GM18520 (cell line): ENCODE results near the gene ADA.
"Not testable (repeated sequence)": the region's sequence is repeated elsewhere in the genome, so short reads cannot be mapped to it uniquely, and the experiment has no call there.

Source experiments
- ATAC-seq: cut with Tn5 transposase; IDR thresholded peaks from one replicate; pipeline ENCODE4 v1.9.1; 2021; ENCODE audit not compliant: unreplicated experiment

Gene ADA

DNA sequence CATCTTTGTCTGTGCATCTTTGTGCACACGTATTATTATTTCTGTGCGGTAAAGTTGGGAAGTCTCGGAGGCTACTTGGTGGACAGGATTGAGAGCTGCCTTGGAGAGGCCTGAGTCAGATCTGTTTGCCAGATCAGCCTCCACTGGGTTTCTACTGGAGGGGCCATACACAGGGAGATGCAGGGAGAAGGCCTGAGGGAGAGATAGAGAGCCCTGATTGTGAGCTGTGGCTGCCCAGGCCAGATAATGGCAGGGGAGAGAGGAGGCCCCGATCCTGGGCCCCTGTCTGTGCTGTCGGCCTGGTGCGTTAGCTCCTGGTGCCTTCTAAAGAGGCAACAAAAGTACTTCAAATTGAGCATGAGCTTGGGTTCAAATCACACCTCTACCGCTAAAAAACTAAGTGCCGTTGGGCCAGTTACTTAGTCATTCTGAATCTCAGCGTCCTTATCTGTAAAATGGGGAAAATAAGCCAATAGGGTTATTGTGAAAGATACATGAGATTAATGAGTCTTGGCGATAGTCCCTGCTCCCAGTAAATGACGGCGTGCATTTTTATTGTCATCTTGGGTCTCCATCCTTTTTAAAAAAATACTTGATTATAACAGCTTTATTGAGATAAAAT, 27.6 kb upstream of the ADA start:
- ATAC-seq, result no peak

DNA sequence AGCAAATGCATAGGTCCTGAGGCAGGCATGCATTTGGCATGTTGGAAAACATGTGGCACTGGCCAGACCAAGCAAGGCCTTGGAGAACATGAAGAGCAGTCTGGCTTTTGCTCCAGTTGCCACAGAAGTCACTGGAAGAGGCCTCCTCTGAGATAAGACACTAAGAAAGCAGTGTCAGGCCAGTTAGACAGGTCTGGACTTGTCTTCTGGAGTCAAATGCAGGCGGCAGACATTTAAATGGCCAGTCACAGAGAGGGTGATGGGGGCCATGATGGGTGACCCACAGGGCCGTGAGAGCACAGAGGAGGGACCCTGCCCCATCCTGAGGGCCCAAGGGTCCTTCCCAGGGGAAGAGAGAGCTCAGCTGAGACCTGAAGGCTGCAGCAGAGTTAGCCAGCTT, 26.7 kb upstream of the ADA start:
- ATAC-seq, result no peak

DNA sequence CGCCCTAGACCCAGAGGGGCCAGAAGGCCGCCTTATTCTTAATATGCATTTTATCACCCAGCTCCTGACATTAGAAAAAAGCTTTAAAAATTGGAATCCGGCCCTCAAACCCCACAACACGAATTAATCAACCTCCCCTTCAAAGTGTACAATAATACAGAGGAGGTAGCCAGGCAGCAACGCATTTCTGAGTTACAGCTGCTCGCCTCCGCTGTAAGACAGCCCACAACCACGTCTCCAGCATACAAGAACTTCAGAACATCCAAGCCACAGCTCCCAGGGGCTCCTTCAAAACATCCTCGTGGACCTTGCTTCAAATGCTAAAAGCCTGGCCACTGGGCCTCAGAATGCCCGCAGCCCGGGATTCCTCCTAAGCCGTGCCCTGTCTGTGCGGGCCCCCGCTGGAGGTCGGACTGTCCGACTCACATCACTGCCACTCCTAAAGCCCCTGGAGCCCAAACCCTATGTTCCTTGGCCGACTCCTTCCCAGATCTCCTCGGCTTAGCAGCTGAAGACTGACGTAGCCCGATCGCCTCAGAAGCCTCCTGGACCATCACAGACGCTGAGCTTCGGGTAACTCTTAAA, 20.9 kb upstream of the ADA start:
- ATAC-seq, result not testable (repeated sequence)

DNA sequence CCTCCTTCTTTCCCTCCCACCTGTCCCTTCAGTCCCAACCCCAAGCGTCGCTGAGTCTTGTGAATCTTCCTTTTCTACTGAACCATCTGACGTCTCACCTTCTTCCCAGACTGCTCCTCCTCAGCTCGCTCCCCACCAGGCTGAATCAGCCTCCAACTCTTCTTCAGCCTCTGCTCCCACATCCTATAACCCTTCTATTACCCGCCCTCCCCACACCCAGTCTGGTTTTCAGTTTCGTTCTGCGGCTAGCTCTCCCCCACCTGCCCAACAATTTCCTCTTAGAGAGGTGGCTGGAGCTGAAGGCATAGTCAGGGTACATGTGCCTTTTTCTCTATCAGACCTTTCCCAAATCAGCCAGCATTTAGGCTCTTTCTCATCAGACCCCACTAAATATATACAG, 20.0 kb upstream of the ADA start:
- not testable (repeated sequence) for ATAC-seq

DNA sequence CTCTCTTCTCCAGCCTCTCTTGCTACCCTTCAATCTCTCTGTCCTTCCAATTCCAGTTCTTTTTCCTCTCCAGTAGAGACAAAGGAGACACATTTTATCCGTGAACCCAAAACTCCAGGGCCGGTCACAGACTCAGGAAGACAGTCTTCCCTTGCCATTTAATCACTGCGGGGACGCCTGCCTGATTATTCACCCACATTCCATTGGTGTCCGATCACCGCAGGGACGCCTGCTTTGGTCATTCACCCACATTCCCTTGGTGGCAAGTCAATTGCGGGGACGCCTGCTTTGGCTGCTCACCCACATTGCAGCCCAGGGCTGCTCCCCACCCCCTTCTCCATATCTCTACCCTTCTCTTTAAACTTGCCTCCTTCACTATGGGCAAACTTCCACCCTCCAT, 19.4 kb upstream of the ADA start:
- ATAC-seq, result not testable (repeated sequence)

DNA sequence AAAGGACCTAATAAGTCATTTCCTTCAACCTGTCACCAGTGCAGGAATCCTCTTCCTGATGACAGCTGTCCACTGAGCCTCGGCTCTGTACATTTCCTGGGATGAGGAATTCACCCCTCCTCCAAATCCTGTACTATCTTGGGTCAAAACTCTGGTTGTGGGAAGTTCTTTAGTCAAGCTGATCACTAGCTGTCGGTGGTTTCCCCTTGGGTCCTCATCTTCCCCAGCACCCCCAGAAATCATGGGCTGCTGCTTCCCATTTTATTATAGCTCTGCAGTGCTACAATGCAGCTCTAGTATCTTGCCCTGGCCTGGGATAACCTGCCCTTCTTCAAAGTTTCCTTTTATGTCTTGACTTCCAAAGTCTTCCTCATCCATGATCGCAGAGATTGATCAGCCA, 14.6 kb upstream of the ADA start:
- no peak for ATAC-seq

DNA sequence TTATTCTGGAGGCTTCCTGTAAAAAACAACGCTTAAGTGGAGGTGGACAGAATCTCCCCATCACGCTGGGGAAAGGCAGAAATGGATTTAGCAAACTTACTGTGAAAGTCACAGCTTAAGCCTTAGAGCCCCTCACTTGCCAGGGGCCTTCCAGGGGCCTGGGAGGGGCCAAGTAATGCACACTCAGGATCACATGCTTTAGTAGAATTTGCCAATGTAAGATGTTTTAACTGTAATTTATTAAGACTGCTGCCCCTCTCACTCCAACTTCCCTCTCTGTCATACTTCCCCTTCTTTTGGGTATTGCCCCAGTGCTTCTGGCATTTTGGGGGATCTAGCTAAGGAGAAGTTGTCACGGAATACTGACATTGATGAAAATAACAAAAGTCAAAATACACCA, 12.6 kb upstream of the ADA start:
- ATAC-seq, result no peak

DNA sequence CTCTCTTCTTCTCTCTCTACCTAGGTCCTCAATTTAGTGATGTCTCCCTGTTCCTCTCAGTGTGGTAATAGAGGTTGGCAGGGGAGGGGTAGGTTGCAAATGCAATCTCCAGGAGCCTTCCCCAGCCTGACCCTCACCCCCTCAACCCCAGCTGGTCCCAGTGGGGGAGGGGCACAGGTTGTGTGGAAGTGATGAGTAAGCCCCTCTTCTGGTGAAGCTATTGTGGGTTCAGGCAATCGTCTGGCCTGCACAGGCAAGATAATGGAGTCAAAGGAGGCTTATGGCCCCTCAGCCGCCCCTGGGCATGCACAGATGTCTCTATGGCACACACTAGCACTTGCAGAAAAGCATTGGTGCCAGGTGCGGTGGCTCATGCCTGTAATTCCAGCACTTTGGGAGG, 10.8 kb upstream of the ADA start:
- no peak for ATAC-seq

DNA sequence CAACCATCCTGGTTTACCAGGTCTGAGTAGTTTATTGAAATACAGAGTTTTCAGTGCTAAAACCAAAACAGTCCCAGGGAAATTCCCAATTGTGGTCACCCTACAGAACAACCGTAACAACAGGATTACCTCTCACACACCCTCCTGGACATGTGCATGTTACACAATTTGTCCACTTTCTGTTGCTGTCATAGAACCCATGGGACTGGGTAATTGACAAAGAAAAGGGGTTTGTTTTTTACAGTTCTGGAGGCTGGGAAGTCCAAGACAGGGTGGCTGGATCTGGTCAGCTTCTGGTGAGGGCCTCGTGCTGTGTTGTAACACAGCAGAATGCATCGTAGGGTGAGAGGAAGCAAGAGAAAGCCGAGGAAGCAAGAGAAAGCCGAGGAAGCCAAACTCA, 9.1 kb upstream of the ADA start:
- ATAC-seq, result no peak

DNA sequence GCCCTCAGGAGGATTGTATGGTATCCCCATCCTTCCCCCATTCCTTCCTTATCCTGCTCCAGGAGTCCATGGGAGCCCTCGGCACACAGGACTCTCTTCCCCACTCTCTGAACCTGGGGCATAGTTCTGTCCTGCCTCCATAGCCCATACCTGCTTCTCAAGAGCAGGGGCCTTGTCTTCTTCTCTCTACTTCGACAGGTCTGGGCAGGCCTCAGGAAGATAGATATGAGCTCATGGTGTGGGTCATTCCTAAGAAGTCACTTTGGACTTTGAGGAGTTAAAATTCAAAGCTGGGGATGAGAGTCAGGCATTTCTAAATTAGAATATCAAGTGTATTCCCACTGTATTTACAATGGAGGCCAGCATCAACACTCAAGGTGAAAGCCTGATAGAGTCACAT, 8.4 kb upstream of the ADA start:
- no peak for ATAC-seq

DNA sequence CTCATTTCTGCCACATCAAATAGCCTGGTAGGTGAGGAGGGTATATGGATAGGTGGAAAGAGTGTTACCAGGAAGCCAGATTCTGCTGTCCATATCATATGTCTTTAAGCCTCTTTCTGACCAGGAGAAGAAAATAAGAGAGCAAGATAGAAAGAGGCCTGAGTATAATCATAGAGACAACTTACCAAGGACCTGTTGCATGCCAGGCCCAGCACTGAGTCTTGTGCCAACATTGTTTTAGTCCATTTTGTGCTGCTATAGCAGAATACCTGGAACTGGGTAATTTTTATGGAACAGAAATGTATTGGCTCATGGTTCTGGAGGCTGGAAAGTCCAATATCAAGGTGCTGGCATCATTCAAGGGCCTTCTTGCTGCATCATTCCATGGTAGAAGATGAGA, 7.3 kb upstream of the ADA start:
- no peak for ATAC-seq

DNA sequence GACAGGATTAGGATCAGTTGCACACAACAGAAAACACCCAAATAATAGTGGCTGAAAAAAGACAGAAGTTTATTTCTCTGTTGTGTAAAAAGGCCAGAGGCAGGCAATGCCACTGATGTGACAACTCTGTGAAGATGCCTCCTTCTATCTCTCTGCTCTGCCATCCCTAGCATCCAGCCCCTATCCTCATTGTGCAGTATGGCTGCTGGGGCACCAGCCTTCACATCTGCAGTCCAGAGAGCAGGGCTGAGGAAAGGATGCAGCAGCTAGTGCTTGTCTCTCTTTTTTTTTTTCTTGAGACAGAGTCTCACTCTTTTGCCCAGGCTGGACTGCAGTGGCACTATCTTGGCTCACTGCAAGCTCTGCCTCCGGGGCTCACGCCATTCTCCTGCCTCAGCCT, 6.4 kb upstream of the ADA start:
- ATAC-seq, result no peak

DNA sequence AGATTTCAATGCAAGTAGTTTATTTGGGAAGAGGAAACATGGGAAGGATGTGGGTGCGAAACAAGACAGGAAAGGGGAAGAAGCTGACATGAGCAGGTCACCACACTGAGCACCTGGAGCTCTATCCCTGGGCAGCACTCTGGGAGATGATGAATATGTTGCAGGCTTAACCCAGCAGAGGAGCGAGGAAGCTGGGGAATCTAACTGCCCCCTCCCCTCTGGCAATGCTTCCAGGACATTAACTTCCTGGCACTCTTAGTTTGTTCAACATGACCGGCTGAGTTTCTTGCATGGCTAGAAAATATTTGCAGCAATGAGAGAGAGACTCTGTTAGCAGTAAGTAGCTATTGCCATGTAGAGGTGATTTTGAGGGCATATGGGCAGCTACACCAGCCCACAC, 4.9 kb upstream of the ADA start:
- ATAC-seq, result no peak

DNA sequence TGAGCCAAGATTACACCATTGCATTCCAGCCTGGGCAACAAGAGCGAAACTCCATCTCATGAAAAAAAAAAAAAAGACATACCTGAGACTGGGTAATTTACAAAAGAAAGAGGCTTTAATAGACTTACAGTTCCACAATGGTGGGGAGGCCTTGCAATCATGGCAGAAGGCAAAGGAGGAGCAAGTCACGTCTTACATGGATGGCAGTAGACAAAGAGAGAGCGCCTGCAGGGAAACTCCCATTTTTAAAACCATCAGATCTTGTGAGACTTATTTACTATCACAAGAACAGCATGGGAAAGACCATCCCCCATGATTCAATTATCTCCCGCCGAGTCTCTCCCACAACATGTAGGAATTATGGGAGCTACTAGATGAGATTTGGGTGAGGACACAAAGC, 2.7 kb upstream of the ADA start:
- not testable (repeated sequence) for ATAC-seq

DNA sequence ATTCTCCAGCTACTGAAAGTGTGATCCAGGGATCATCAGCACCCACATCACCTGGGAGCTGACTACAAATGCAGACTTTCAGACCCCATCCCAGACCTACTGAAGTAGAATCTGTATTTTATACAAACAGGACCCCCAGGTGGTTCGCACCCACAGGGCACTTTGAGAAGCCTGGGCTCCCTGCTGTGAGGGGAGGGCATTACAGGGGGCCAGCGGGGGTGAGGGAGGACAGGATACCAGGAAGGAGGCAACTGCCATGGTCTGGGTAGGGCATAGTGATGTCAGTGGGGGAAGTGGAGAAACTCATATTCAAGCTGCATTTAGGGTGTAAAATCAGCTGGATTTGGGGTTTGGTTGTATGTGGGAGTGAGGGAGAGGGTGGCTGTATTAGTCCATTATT, 2.0 kb upstream of the ADA start:
- no peak for ATAC-seq

DNA sequence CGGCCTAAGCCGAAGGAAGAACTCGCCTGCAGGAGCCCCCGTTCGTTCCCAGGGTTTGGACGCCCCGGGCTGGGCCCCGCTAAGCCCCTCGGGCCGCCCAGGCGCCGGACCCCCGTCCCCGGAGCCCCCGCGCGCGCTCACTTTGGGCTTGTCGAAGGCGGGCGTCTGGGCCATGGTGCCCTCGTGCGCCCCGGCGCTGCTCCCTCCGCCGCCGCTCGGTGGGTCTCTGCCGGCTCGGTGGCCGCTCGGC, 140 bp downstream of the ADA start:
- no peak for ATAC-seq

DNA sequence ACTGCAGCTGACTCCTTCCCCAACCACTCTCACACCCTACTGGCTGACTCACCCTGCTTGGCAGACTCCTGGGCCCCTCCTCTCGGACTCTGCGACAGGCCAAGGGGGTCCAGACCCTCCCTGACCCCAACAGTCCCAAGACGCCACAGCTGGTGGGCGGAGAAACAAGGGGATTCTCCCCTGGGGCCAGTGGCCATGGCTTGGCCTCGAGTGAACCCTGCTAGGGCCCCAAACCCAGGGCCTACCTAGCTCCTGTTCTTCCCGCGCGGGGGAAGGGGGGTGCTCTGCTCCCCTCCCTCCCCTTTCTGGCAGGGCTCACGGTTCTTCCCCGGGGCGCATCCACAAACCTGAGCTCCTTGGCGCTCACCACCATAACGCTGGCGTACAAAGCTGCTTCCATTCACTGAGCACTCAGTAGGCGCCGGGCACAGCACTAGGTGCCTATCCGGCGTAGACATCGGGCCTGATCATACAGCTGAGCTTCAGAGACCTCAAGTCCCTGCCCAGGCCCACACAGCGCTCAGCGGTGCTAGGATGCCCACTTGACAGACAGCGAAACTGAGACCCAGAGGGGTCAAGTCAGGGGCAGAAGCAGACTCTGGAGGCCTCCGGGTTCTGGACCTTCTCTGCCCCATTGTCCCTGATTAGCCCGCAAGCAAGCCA, 597 bp downstream of the ADA start:
- no peak for ATAC-seq

DNA sequence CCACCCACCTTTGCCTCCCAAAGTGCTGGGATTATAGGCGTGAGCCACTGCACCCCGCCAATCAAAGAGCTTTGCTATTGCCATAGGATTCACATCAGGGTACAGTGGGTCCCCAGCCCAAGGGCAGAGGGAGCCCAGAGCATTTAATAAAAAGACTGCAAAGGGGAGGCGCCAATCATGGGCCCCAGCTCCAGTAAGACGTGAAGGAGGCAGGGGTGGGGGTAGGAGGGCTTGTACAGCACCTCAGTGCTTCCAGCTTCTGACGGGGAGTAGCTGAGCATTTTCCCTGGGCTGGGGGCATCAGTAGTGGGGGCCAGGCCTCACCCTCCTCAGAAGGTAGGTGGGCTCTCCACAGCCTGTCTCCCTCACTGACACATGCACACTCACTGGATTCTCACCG, 1.5 kb downstream of the ADA start:
- ATAC-seq, result no peak

DNA sequence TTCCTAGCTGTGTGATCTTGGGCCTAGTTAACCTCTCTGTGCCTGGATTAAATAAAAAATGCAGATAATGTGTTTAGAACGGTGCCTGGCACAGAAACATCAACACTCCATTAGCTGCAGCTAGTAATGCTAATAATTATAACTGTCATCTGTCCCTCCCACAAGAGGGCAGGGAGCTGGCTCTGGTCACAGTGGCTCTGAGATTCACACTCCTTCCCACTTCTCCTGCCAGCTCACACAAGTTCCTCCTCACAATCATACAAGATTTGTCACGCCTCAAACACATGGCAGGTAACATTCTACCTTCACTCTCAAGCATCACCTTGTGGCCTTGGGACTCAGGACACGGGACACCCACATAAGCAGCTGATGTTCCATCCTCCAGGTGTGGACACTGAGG, 2.4 kb downstream of the ADA start:
- ATAC-seq, result no peak

DNA sequence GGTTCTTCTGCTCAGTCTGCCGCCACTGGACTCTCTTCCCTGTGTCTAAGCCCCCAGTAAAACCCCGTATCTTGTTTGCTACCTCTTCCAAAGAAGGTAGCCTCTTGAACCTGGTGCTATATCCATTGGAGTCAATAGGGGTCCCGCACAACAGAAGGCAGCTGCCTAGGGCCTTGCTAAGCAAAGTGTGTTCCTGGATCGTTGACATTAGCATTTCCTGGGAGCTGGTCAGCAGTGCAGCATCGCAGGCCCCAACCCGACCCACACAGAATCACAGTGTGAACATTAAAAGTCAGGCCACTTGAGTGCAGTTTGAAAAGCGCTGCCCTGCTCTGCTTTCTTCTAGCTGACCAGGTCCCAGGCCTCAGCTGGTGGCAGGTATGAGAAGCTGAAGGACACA, 2.9 kb downstream of the ADA start:
- ATAC-seq, result no peak

DNA sequence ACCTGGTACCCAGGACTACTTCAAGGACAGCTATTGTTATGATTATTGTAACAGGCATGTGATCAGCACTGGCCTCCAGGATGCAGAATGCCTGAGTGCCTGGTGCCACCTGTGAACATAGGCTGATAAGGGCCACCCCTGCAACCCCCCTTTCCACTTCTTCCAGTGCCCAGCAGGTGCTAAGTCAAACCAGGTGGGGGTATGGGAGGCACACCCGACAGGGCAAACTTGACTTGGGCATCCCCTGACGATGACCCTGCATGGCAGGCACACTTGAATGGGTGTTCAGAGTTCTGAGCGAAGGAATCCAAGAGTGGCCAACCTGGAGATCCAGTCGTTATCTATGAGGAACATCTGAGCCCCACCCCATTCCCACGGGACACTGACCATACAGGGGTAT, 3.4 kb downstream of the ADA start:
- no peak for ATAC-seq

DNA sequence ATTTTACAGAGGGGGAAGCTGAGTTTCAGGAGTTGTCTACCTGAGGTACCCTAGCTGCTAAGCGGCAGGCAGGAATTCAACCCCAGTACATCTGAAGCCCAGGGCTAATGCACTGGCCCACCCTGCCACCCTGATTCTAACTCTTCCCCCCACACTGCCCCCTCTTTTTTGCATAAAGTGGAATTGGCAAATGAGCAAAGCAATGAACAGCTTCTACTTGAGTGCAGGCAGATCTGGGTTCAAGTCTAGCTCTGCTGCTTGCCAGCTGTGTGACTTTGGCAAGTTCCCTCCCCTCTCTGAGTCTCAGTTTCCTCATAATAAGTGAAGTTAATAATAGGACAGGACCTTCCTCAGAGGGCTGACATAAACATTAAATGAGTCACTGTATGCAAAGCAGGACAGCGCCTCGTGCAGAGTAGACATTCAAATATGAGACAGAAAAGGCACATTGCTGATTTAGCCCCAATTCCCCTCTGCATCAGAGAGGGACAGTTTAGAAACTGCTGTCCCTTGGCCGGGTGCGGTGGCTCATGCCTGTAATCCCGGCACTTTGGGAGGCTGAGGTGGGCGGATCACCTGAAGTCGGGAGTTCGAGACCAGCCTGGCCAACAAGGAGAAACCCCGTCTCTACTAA, 4.7 kb downstream of the ADA start:
- peak; percentile 46 for ATAC-seq
